Islet precursor cell (in vitro differentiated cells): Measurements from ENCODE around the gene TIAL1.
"Not testable (repeated sequence)": the region's sequence is repeated elsewhere in the genome, so short reads cannot be mapped to it uniquely, and the experiment has no call there.

Experiments used
- DNase-seq: peaks from one replicate; pipeline ENCODE4 v3.0.0-alpha.2; 2018

TIAL1 gene

DNA sequence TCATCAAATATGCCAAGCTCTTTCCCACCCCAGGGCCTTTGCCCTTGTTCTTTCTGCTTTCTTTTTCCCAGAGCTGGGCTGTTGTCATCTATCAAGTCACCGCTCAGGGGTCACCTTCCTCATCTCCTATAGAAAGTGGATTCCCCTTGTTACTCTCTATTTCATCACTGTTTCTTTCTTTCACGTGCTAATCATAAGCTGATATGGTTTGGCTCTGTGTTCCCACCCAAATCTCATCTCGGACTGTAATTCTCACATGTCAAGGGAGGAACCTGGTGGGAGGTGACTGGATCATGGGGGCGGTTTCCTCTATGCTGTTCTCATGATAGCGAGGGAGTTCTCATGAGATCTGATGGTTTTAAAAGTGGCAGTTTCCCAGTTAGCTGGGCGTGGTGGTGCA lies 17.0 kb upstream of the TIAL1 start:
- no peak for DNase-seq

DNA sequence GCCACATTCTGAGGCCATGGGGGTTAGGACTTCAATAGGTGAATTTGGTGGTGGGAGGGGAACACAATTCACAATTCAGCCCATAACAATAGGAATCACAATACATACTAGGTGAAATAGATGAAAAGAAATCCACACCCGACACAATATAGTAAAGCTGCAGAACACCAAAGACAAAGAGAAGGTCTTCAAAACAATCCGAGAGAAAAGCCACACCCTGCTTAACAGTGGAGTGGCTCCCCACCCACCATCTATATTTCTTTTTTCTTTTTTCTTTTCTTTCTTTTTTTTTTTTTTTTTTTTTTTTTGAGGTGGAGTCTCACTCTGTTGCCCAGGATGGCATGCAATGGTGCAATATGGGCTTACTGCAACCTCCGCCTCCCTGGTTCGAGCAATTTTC lies 14.7 kb upstream of the TIAL1 start:
- no peak for DNase-seq

DNA sequence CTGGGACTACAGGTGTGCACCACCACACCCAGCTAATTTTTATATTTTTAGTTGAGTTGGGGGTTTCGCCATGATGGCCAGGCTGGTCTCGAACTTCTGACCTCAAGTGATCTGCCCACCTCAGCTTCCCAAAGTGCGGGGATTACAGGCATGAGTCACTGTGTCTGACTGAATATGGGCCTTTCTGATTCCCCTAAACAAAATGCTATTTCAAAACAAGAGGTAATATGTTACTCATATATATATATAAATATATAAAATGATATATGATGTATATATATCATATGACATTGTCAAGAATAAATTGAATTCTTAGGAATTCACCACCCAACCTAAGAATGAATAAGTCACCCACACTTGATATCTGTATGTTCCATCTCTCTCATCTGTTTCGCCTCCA lies 12.8 kb upstream of the TIAL1 start:
- DNase-seq = no peak

DNA sequence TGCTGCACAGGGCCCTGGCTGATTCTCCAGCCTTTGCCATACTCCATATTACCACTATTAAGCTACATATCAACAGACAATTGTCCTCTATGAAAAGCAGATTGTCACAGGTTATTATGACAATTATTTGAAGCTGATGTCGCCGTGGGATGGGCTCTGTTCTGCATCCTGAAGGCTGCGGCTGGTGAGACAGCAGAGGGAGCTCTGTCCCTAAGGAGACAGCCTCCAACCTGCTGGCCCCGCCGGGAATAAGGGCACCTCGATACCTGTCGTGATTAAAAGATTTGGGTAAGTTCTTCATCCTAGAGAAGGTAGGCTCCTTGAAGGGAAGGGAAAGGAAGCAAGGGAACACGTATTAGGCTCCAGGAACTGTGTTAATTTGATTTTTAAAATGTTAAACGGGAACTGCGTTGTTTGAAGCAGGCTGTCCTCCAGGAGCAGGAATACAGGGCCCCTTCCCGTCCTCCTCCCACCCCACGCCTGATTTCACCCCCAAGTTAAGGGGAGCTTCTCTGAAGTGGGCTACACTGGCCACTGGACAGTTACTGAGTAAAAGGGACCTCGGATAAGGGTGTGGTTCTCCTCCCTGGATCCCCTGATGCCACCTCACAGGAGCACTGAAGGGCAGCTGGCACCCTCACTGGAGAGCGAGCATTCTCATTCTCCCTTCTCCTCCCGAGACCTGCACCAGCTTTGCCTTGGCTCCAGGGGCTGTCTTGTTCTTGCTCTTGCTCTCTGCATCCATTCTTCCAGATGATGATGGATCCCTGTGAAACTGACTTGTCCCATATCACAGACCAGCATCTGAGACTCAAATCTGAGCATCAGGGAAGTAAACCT lies 11.8 kb upstream of the TIAL1 start:
- peak; percentile 71 for DNase-seq

DNA sequence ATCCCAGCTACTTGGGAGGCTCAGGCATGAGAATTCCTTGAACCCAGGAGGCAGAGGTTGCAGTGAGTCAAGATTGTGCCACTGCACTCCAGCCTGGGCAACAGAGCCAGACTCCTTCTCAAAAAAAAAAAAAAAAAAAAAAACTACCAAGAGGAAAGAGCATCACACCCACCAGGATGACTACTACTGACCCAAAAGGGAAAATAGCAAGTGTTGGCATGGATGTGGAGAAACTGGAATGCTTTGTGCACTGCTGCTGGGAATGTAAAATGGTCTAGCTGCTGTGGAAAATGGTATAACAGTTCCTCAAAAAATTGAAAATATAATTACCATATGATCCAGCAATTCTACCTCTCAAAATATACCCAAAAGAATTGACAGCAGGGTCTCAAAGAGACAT lies 7.7 kb upstream of the TIAL1 start:
- DNase-seq = no peak

DNA sequence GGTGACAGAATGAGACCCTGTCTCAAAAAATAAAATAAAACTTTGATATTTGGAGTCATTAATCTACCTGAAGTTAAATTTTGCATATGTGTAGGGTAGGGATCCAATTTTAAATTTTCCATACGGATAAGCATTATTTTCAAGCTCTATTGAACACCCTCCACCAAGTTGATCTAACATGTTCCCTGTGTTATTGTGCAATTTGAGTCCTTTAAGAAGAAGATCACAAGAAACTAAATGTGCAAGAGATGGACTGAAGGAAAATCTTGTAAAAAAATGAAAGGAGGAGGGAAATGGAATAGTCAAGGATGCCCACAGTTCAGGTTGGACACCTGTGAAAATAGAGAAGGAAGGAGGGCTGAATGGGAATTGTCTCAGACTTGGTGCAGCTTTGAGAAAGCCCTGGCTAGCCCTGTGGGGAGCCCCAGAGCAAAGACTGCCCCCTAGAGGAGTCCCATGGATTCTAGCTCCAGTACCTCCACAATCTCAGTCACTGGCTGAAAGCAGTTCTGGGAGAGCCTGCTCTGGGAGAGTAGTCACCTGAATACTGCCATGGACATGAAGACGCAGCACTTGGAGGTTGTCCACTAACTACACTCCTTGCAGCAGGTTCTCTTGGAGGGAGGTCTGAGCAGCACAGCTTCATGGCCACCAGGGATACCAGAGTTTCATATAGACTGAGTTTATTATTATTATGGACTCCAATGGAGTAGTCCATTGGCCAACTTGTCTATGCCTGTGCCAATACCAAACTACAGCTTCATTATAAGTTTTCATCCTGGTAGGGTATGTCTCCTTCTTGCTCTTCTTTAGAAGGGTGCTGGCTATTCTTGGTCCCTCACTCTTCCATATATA lies 5.7 kb upstream of the TIAL1 start:
- peak; percentile 65 for DNase-seq

DNA sequence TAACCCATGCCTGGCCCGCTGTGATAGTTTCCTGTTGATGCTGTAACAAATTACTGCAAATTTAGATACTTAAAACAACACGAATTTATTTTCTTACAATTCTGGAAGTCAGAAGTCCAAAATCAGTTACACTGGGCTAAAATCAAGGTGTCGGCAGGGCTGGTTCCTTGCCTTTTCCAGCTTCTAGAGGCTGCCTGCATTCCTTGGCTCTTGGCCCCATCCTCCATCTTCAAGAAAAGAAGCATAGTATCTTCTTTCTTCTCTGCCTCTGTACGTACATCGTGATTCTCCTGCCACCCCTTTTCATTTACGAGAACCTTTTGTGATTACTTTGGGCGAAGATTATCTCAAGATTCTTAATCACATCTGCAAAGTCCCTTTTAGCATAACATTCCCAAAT lies 1.6 kb upstream of the TIAL1 start:
- DNase-seq = no peak

DNA sequence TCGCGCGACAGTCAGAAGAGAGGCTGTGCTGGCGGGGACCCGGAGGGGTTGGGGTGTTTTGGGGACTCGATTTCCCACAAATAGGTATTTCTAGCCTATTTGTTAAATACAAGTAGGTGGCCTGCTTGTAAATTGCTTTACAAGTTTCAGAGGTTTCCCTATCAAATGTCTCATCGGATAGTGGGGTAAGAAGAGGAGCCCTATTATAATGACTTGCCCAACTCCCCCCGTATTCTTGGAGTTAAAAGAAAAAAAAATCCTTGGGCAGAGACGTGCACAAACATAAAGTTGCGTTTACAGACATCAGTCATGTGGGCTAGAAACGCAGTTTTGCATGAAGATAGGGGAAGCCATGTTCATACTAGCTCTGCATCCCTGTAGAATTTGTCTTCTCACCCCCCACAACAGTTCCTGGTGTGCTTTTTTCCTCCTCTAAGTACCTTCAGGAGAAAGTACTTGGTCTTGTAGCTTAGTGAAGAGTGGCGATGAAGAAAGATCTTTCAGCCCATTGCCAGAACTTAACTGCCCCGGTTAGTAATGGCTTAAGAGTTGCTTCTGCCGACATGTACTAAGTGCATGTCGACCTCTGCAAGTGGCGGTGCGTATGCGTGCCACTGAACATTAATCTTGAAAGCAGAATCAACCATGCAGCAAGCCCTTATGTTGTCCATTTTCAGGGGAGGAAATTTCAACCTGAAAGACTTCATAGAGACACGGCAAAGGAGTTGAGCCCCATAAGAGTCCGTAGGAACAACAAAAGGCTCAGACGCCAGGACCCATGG lies 832 bp upstream of the TIAL1 start:
- no peak for DNase-seq

DNA sequence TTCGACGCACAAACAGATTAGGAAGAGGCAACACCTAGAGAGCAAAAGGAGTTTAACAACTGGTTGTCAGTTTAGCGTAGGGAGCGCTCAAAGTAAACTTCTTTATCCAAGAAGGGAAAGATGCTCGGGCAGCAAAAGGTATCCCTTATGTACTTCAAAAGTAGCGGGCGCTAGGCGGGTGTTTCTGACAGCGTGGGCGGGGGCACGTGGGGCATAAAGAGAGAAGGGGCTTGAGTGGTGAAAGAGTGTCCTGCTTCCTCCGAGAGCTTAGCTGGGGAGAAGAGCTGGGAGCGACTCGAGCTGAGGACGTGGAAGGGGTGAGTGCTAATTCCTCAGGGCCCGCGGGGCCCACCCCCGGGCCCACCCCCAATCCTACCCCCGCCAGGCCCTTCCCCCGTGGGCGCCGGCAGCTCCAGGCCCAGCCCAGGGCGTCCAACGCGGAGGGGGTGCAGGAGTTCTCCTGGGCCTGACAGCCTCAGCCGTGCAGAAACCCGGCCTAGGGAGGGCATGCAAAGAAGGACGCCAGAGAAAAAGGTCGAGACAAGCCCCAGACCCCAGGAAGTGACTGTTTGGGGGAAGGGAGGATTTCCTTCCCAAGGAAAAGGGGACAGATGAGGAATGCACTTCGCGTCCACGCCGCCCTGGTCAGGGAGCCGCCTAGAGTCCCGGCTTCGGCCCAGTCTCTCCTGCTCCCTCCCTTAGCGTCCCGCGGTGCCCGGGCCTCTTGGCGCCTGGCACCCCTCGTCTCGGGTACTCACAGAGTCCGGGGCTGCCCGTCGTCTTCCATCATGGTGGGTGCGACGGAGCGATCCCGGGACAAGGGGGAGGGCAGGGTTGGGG lies 868 bp downstream of the TIAL1 start:
- DNase-seq = peak; percentile 65

DNA sequence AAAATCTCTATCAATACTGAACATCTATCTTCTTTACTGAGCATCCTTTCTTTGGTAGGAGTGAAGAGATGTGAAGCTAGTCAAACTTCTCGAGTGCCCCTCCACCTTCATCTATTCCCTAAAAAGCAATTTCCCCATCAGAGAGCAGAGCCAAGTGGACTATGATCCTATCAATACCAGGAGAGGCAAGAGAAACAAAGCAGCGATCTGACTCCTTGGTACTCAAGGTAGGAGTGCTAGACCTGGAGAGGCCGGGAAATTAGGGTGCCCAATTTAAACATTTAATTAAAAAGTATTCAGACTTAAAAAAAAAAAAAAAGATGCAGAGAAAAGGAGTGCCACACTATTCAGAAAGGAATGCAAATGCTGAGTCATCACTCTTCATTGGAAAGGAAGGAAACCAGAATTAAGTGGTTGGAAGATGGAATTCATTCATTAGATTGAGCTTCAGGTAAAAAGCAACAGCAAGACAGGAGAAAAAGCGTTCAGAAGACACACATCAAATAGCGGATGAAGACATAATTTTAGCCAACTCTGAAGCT lies 1.6 kb downstream of the TIAL1 start:
- DNase-seq = no peak

DNA sequence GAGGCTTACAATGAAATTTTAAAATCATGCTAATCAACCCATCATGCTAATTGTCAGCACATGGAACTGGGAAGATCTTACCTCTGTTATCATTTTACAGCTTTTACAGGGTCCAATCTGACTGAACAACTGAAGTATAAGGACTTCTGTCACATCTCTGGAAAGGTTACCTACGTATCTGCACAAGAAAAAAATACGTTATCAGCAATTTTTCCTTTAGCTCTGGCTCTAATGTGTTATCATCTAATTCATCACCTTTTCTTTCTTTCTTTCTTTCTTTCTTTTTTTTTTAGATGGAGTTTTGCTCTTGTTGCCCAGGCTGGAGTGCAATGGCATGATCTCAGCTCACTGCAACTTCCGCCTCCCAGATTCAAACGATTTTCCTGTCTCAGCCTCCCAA lies 8.7 kb downstream of the TIAL1 start:
- no peak for DNase-seq

DNA sequence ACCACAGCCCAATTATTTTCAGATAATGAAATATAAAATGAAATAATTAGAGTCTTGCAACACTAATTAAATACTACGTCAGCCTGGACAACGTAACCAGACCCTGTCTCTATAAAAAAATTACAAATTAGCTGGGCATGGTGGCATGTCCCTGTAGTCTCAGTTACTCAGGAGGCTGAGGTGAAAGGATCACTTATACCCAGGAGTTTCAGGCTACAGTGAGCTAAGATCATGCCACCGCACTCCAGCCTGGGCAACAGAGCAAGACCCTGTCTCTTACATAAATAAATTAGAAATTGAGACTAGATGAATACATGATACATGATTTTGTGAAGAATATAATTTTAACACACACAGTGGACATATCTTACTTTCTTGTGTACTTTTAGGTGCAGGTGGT lies 18.4 kb downstream of the TIAL1 start:
- no peak for DNase-seq

DNA sequence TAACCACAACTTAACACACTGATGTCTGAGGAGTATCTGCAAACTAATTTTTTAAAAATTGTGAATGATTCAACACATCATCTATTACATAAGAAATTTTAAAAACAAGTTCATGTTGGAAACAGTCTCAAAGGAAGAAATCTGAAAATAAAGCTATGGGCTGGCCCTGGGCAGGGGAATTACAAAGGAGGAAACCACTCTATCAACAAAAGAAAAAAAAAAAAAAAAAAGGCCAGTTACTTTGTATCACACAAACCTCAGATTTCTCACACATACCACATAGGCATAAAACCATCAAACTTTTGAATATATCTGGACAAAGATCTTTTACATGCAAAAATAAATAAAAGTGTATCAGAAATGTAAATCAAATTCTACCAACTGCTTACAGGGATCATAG lies 20.8 kb downstream of the TIAL1 start:
- DNase-seq = no peak

DNA sequence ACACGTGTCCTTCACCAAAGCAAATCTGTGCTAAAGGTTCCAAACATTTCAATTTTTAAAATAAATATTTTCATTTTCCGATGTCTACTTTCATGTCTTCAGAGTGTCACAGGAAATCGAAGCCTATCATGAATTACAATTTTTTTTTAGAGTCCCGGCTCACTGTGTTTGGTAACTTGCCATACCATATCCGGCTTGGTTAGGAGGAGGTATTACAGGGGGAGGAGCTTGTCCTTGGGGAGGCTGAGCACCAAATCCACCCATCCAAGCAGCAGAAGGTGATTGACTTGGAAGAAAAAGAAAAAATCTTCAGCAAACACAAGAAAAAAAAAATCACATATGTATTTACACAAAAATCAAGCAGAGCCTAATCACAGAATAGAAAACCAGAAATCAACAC lies 21.3 kb downstream of the TIAL1 start:
- no peak for DNase-seq

DNA sequence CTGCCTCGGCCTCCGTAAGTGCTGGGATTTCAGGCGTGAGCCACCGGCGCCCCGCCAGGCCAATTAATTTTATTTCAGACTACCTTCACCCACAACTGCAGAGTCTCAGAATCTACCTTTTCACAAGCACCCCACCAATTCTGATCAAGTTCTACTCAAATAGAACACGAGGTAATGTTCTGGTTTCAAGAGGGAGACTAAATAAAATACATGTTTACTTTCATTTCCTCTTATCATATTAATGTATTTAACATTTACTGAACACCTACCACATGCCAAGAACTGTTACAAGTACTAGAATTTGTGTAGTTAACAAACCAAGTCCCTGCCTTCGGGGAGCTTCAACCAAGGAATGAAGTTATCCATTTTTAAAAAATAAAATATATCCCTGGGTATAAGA lies 28.8 kb downstream of the TIAL1 start:
- no peak for DNase-seq

DNA sequence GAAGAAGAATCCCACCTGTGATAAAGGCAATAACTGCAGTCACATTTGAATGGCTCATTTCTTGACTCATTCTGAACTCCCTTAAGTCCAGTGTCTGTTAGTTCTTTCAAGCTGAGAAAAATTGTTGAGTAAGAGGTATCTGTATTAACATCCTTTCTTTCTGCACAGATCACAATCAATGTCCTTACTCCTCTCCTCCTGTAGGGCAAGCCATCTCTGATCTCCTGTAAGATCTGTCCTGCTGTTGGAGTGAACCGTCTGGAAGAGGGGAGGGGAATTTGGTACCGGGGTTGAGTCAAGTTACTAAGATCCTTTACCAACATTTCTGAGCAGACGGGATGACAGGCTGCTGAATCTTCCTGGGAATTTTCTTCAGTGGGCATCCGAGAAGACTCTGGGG lies 34.7 kb downstream of the TIAL1 start:
- no peak for DNase-seq

DNA sequence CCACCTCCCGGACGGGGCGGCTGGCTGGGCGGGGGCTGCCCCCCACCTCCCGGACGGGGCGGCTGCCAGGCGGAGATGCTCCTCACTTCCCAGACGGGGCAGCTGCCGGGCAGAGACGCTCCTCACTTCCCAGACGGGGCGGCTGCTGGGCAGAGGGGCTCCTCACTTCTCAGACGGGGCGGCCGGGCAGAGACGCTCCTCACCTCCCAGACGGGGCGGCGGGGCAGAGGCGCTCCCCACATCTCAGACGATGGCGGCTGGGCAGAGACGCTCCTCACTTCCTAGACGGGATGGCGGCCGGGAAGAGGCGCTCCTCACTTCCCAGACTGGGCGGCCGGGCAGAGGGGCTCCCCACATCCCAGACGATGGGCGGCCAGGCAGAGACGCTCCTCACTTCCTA lies 37.3 kb downstream of the TIAL1 start:
- not testable (repeated sequence) for DNase-seq

DNA sequence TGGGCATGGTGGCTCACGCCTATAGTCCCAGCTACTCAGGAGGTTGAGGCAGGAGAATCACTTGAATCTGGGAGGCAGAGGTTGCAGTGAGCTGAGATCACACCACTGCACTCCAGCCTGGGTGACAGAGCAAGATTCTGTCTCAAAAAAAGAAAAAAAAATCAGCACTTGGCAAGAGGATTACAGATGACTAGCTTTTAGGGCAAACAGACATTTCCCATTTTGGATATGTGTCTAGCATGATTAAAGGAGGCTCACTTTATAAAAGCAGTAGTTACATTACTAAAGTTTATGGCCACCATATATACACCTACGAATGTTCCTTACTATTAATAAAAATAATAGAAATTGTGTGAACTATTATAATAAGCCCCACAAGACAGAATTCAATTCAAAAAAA lies 40.7 kb downstream of the TIAL1 start:
- DNase-seq = not testable (repeated sequence)

DNA sequence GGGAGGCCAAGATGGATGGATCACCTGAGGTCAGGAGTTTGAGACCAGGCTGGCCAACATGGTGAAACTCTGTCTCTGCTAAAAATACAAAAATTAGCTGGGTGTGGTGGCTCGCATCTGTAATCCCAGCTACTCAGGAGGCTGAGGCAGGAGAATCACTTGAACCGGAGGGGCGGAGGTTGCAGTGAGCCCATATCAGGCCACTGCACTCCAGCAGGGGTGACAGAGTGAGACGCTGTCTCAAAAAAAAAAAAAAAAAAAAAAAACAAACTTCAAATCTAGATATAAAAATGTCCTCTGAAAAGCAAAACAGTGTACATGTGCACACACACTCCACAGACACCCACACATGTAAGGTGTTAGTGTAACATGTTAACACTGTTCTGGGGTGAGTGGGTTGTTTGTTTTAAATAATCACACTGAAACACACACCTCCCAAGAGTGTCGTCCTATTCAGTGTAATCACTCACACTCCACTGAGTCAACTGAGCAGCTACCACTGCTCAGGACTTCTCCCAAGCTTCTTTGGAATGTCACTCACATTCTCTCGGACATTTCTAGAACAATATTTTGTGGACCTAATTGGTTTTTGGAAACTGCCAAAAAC lies 41.5 kb downstream of the TIAL1 start:
- DNase-seq = no peak

DNA sequence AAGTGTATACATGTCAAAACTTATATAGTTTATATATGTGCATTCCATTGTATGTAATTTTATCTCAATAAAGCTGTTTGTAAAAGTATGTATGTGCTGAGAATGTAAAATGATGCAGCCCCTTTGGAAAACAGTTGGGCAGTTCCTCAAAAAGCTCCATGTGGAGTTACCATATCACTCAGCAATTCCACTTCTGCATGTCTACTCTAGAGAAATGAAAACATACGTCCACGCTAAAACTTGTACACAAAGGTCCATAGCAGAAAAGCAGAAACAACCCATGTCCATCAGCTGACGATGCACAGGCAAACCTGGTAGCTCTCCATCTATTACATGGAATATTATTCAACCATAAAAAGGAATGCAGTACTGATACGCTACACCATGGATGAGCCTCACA lies 45.9 kb downstream of the TIAL1 start:
- no peak for DNase-seq

DNA sequence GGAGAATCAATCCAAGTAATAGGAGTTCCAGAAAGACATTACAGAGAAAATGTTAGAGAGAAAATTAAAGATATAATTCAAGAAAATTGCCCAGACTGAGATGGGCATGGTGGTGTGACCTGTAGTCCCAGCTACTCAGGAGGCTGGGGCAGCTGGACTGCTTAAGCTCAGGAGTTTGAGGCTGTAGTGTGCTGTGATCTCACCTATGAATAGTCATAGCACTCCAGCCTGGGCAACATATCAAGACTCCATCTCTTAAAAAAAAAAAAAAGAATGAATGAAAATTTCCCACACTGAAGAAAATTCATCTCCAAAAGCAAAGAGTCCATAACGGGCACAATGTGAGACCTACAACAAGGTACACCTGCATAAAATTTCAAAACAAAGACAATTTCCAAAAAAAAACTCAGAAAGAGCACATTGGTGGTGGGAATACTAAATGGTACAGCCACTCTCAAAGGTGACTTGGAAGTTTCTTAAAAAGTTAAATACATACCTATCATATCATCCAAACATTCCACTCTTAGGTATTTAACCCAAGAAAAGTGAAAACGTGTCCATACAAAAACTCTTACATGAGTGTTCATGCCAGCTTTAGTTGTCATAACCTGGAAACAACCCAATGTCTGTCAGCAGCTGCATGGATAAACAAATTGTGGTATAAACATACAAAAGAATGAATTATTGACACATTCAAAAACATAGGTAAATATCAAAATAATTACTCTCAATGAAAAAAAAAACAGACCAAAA lies 47.3 kb downstream of the TIAL1 start:
- DNase-seq = no peak
